ENCODE measurements around the gene RALGAPB. TPM values are rescaled to one million over a fixed set of nuclear protein-coding genes. Genes with fewer than 3 reads are reported as not detected.
A peak's percentile ranks its signal among the peaks of the same experiment; 100 is the strongest.

Gene RALGAPB
- total and polyA plus RNA-seq, 2 of the 13 experiments (the other 11 are each of a cell fraction or from before 2014, with no cell fraction given) = 17.6 to 30.6 TPM

- TF ChIP-seq PAXIP1 (CRISPR knock-in tag; conservative IDR thresholded peaks at IDR 0.05) = peak; percentile 72
- TF ChIP-seq ASH2L (IDR thresholded peaks at IDR 0.05; ENCODE audit: insufficient read length, low read depth, low read length) = peak; percentile 97
- peak; percentile 90 for TF ChIP-seq PRDM10 (CRISPR knock-in tag; IDR thresholded peaks at IDR 0.05; ENCODE audit: low read depth)
- TF ChIP-seq RARG (CRISPR knock-in tag; IDR thresholded peaks at IDR 0.05; ENCODE audit: low read depth) = 0 out of 2 replicates have a peak, but pooled peaks have one; percentile 85
- TF ChIP-seq RFX3 (CRISPR knock-in tag; IDR thresholded peaks at IDR 0.05) = peak; percentile 50; the same call in 1 of the 2 replicates
- TF ChIP-seq ZNF672 (CRISPR knock-in tag; IDR thresholded peaks at IDR 0.05) = no peak
- peak; percentile 97 for TF ChIP-seq ZNF44 (CRISPR knock-in tag; IDR thresholded peaks at IDR 0.05)
- TF ChIP-seq DNMT3B (CRISPR knock-in tag; conservative IDR thresholded peaks at IDR 0.05) = peak; percentile 99
- no peak for TF ChIP-seq ZNF841 (CRISPR knock-in tag; IDR thresholded peaks at IDR 0.05; ENCODE audit: borderline replicate concordance)
- peak; percentile 38; the same call in 1 of the 2 replicates for TF ChIP-seq ZFYVE20 (CRISPR knock-in tag; IDR thresholded peaks at IDR 0.05; ENCODE audit: borderline replicate concordance, low read depth)
- TF ChIP-seq PRDM15 (CRISPR knock-in tag; IDR thresholded peaks at IDR 0.05) = peak; percentile 62; the same call in 1 of the 2 replicates
- TF ChIP-seq ZFP37 (CRISPR knock-in tag; IDR thresholded peaks at IDR 0.05; ENCODE audit: borderline replicate concordance) = peak; percentile 94
- TF ChIP-seq THAP9 (CRISPR knock-in tag; IDR thresholded peaks at IDR 0.05; ENCODE audit: borderline replicate concordance) = peak; percentile 97
Observed at GRCh38 chr20:38446441-38447209, 26.0 kb upstream of the RALGAPB start (continued).
